HG02943 (cell line): Measurements from ENCODE around the gene GPC5.

Experiments
- ATAC-seq: cut with Tn5 transposase; IDR thresholded peaks from one replicate; pipeline ENCODE4 v1.9.1; 2021; ENCODE audit warnings: mild to moderate bottlenecking, low read depth, moderate library complexity; ENCODE audit not compliant: unreplicated experiment

The GPC5 gene

DNA sequence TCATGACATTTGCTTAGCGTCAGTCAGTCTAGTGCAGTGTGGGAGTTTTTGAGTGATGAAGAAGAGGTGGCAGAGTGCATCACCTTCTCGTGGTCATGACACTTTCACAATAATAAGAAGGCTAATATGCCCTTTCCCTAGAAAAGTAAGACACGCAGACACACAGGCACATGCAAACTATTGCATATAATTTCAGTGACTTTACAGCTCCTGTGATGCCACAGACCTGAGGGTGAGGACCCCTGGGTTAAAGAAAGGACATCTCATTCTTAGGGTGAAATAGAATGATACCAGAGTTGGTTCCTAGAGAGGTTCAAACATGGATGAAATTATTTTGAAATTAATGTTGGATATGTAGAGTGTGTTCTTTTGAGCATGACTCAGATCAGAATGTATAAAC lies 300.3 kb downstream of the GPC5 start:
- ATAC-seq: no peak

DNA sequence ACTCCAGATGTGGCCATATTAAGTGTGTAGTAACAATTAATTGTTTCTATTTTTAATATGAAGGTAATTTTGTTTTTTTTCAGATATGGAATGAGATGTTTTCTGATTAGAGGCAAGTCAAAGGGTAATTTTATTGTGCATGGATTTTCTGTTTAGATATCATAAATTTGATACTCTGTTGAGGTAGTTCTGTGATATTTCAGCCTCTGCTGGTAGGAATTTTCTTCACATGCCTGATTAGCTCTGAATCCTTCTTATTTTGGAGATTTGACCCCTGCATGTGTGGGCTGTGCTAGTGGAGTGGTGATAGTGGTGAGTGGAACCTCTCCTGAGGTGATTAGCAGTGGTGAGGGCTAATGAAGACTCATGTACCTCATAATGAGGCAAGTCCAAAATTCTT lies 301.4 kb downstream of the GPC5 start:
- no peak for ATAC-seq

DNA sequence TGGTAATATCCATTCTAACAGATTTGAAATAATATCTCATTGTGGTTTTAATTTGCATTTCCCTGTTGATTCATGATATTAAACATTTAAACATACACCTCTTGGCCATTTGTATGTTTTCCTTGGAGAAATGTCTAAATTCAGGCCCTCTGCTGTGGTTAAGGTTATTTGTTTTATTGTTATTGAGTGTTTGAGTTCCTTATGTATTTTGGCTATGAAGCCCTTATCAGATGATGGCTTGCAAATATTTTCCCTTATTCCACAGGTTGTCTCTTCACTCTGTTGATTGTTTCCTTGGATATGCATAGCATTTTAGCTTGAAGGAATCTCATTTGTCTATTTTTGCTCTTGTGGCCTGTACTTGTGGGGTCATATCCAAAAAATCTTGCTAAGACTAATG lies 303.6 kb downstream of the GPC5 start:
- ATAC-seq: no peak

DNA sequence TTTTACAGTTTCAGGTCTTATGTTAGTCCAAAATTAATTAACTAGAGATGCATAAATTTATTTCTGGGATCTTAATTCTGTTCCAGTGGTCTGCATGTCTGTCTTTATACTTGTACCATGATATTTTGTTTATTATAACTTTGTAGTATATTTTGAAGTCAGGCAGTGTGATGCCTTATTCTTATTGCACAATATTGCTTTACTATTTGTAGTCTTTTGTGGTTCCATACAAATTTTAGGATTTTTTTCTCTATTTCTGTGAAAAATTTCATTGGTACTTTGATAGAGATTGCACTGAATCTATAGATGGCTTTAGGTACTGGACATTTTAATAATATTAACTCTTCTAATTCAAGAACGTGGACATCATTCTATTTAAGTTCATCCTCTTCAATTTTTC lies 304.0 kb downstream of the GPC5 start:
- ATAC-seq: no peak

DNA sequence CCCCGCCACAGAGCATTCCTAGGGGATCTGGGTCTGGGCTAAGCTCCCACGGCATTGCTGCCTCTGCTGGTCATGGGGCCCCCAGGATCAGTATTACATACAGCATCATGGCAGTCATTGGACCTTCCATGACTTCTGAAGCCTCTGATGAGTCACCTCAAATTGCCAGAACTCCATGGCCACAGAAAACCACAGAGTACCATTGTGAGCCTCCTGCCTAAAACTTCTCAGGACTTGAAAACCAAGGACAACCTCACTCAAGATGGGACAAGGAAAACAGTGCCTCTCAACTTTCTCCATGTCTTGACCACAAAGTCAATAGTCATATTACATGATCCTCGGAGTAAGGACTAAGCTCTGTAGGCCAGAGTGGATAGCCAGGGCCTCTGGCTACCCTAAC lies 306.0 kb downstream of the GPC5 start:
- no peak for ATAC-seq

DNA sequence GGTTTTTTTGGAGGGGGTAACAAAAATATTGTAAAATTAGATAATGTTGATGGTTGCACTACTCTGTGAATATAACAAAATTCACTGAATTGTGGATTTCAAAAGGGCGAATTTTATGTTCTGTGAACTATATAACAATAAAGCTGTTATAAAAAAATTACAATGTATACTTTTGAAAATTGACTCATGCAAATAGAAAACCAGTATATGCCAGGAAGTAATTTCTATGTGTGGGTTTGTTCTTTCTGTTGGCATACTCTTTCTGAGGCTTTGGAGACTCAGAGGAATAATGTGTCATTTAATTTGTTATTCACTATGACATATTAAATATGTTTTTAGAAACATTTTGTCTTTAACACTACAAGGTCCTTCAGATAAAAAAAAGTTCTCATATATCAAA lies 310.1 kb downstream of the GPC5 start:
- ATAC-seq: no peak

DNA sequence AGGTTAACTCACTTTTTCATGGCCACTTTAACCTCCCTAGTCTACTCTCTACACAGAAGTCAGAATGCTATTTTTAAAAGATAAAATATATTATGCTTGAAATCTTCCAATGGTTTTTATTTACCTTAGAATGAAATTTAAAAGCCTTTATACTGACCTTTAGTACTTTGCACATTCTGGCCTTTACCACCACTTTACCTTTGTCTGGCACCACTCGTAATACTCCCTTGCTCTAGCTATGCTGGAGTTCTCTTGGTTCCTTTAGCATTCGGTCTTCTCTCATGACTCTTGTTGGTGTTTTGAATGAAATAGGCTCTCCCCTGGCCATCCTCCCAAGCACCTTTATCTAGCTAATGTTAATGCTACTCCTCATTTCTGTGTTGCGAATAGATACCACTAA lies 310.8 kb downstream of the GPC5 start:
- no peak for ATAC-seq

DNA sequence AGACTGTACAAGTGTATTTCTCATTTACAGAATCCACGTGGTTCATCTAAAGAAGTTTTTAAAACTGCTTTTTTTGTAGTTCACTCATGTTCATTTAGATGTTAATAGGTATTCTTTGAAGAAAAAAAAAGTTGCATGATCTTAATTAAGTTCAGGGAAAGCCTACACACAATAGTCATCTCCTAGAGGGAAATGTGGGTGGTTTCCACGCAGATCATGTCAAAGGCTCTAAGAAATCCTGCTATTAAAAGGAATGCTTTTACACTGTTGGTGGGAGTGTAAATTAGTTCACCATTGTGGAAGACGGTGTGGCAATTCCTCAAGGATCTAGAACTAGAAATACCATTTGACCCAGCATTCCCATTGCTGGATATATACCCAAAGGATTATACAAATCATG lies 312.3 kb downstream of the GPC5 start:
- no peak for ATAC-seq

DNA sequence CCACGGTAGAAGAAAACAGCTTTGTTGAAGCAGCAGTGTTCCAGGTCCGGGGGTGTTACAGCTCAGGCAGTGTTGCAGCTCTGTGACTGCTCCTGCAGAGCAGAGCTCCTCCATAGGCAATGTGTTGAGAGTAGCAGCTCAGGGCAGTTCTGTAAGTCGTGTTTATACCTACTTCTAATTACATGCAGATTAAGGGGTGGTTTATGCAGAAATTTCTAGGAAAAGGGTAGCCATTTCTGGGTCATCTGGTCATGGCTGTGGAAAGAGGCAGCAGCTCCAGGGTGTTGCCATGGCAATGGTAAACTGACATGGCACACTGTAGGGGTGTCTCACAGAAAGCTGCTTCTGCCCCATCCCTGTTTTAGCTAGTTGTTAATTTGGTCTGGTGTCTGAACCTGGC lies 316.4 kb downstream of the GPC5 start:
- no peak for ATAC-seq

DNA sequence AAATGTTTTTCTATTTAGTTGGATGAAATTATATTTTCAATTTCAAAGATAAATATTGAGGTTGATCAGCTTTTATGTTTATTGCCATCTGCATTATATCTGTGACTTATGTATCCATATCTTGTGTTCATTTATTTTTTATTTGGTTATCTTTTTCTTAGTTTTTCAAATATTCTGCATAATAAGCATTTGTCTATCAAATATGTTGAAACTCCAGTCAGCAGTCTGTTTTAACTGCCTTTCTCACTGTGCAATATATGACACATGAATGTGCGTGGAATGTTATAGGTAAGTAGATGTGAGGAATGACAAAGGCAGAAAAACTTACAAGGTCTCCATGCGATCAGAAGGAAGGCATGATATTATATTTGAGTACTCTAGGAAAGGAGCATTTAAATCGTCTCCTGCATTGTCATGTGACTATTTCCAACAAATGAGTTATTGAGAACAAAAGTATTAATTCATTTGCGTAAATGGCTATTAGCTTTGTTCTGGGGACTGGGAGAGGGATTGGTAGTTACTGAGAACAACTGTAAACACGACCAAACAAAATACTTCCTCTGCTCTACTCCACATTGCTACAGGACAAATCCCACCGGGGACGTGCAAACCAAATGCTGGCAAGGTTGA lies 318.1 kb downstream of the GPC5 start:
- no peak for ATAC-seq

DNA sequence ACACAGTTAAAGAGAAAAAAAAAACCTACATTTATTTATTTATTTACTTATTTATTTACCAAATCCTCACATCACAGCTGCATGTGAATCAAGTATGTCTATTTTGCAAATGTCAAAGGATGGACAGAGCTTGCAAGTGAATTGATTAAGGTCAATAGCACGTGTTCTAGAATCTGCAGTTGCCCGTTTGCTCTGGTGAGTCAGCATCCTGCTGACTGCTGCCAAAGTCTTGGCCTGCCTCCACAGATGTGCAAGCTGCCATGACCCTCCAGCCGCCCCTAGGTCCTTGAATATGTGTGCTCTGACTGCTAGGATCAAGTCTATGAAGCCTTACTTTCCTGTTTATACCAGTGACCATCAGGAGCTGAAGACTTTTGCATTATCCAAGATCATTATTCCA lies 320.6 kb downstream of the GPC5 start:
- ATAC-seq: no peak

DNA sequence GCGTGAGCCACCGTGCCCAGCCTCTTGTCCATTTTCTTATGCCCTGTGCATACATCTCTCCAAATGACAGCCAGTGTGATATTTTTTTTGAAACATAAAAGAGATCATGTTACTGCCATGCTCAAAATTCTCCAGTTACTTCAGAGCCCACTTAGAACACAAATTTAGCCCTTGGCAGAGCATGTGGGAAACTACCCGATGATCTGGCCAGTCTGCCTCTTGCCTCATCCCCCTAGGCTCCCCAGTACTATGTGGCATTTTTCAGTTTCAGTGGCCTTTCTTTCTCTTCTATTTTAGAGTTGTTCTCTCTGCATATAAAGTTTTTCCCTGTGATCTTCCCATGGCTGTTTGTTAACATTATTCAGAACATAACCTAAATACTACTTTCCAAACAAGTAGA lies 323.0 kb downstream of the GPC5 start:
- ATAC-seq: no peak

DNA sequence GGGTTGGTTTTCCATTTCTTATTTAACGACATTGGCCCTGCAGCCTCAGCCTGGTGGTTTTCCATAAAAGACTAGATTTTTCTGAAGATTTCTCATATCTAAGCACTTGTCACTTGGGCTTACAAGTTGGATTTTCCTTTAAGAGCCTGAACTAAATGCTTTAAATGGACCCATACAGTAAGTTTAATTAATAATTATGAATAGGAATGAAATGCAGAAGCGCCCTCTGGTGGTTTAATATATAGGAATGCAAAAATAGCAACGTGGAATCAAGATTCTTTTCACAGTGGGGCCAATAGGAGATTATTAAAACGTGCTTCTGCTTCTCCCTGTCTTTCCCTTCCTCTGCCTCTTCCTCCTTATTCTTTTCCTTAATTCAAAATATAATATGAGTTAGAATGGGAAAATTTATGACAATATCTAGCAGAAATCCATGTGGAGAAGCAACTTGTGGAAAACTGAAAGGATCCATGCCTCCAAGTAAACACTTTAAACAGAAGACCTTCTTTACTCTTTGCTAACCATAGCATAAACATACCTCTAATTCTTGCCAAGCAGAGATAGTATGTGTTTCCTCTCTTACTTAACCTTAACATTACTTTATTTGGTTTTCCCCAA lies 324.0 kb downstream of the GPC5 start:
- ATAC-seq: no peak

DNA sequence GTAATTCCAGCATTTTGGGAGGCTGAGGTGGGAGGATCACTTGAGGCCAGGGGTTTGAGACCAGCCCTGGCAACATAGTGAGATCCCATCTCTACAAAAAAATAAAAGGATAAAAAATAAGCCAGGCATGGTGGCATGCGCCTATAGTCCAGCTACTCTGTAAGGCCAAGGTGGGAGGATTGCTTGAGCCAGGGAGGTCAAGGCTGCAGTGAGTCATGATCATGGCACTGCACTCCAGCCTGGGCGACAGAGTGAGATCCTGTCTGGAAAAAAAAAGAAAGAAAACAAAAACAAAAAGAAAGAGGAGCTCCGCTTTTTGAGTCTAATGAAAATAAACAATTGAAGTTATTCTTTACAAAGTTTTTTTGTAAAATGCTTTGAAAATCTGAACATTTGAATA lies 326.2 kb downstream of the GPC5 start:
- ATAC-seq: no peak

DNA sequence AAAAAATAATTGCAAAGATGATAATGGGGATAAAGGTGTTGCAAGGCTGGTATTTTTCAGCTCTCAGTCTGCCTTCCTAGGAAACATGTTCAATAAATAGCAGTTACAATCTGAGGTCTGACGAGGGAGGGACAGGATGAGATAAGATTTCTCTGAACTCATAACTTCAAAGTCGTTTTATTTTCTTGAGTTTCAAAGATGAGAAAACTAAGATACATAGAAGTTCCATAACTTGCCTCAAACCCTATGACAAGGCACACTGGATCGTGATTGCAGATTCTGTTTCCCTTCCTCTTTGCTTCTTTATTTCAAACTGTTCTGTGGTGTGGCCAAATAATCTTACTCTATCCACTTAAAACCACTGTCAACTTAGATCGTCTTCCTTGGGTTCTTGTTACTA lies 327.2 kb downstream of the GPC5 start:
- ATAC-seq: no peak

DNA sequence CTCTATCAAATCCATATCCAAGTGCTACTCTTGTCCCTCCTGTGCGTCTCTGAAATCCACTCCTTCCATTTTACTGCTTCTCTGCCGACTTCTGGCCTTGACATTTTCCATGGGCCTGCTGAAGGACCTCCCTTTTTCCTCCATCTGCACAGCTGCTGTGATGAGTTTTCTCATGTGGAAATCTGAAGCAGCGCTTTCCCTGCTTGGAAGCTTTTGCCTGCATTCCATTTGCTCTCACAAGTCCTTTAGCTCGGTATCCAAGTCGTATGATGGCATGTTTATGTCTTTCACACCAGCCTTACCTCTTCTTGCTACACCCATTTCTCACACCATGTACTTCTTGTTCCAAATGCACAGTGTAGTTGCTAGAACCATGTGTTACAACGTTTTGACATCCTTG lies 328.2 kb downstream of the GPC5 start:
- ATAC-seq: no peak

DNA sequence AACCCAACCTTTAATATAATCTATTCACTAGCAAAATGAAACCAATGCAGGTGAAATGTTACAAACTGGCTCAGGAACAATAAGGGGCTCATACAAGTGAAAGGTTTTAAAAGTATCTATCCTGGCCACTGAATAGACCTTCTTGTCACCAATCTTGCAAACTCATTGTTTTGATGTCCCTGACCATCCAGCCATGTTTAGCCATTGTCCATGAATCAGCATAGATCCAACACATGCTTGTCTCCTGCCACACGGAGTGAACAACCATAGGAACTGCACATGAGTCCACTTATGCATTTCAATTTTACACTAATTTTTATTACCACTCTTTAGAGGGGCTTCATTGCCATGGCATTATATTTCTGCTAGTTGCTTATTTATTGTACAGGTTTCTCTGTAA lies 331.4 kb downstream of the GPC5 start:
- no peak for ATAC-seq

DNA sequence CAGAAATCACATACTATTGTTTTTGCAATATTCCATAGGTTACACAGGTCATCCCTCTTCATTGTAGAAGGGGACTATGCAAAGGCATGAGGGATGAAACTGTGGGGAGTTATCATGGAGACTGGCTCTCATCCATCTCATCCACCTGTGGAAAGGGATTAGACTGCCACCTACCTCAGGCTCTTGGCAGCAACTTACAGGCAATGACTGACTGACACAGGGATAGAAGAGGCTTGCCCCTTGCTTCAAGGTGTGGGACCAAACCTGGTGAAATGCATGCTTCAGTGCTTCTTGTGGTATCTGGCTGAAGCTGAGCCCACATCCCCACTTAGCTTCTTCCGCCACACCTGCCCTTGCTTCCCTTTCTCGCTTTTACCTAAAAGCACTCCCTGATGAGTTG lies 341.3 kb downstream of the GPC5 start:
- no peak for ATAC-seq

DNA sequence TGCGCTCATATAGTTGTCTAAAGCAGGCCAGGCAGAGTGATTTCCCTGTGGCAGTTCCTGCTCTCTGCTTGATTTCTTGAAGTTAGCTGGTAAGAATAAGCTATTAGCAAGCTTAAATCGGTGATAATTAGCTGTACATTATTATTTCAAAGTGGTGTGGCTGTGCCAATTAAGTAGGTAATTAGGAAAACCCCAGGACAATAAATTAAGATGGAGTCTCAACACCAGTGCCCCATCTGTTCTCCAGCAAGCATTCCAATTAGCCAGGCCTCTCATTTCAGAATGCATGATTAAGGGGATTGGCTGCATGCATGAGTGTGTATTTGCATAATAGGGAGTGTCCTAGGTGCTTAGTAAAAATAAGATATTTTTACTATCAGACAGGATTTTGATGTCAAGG lies 342.3 kb downstream of the GPC5 start:
- no peak for ATAC-seq

DNA sequence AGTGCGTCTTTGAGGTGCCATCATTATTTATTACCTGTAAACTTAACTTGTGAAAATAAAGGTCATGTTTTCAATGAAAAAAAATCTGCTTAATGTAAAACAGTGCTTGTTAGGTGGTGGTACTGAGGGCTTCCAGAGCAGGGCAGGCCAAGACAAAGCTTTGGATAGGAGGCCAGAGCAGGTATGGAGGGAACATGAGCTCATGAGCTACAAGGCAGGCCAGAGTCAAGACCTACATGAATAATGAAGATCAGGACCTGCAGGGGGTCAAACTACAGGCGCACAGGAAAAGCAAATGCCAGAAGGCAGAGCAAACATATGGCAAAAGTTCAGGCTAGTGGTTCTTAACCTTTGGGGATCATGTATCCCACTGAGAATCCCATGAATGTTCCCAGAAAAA lies 343.5 kb downstream of the GPC5 start:
- ATAC-seq: no peak

DNA sequence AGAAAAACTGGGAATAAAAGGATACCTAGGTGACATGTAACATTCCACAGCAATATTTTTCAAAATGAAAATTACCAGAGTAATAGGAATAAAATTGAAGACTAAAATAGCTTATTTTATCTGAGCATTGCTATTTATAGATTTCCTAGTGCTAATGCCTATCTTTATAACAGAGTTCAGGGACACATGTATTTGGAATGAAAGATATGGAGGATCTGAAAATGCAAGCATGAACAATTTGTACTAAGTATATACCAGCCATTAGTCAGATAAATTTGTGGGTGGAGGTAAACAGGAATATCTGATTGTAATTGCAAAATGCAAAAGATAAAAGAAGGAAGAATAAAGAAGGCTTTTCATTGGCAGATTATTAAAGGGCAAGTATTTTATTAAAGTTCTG lies 345.9 kb downstream of the GPC5 start:
- ATAC-seq: no peak

DNA sequence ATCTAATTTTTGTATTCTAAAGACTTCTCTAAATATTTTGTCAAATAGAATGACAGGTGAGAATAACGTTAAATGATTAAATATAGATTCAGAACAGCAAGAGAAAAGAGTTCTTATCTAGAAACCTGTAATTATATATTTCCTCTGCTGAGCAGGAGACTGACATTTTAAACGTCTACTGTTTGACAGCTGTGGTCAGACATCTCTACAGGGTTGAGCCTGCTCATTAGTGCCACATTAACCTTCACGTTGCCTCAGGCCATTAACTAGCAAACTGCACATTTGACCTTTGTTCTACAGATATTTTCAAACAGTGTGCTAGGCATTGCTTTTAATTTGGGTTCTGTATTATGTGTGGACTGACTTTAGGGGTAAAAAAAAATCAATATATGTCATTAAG lies 347.5 kb downstream of the GPC5 start:
- no peak for ATAC-seq

DNA sequence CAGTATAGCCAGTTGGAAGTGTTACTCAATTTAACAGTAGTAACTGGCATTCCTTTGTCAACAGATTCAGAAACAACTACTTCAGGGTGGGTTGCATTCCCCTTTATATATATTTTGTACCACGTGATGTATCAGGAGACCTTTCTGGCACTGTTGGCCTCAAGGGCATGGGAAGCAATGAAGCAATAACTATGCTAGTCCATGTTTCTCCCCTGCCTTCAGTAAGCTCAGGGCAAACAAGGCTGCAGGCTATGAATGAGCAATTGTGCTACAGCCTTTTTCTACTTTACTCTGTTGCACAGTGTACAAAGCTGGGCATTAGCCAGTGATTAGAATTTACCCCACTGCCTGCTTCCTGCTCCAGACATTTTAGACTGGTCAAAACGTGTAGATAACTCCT lies 348.8 kb downstream of the GPC5 start:
- ATAC-seq: no peak
